Endothelial cell of umbilical vein (primary cell): ENCODE results near the gene GALNT13. TPM values are rescaled to one million over a fixed set of nuclear protein-coding genes. Genes with fewer than 3 reads are reported as not detected.

Source experiments
- BruUV-seq: library from RNA; stranded (reverse); fragments of 400-500 nt; replicated peaks from 2 replicates; lab custom pipeline; 2021; lab: Mats Ljungman, UMichigan
- CTCF ChIA-PET: fragments of 300-600, 350-600 bp; sonication (Branson Sonifier 250); formaldehyde crosslinking; loops from one replicate; lab custom pipeline; 2021; ENCODE audit warnings: antibody characterized with exemption, inconsistent platforms; lab: Charles Lee
- POLR2A ChIA-PET: fragments of 300-600, 350-600 bp; sonication (Branson Sonifier 250); formaldehyde crosslinking; loops from one replicate; lab custom pipeline; 2021; ENCODE audit warnings: antibody characterized with exemption, inconsistent platforms; lab: Charles Lee
- DNase-seq: peaks from one replicate; pipeline ENCODE4 v3.0.0-alpha.2; 2011; ENCODE audit warnings: low read depth, low spot score
- FAIRE-seq: peaks from 2 replicates; lab custom pipeline; 2011; peaks lifted over from hg19 to GRCh38; lab: Jason Lieb, UNC
- H2AFZ ChIP-seq: 2 replicates; pipeline ENCODE4 v1.6.0; 2012; ENCODE audit warnings: low read depth, low read length, control low read depth, inconsistent platforms
- H3K27ac ChIP-seq: 2 replicates; pipeline ENCODE4 v1.5.1; 2011; ENCODE audit warnings: low read depth, mild to moderate bottlenecking, control low read depth, low read length, moderate library complexity; ENCODE audit not compliant: insufficient read depth
- H3K27me3 ChIP-seq, 2 experiments: 2 replicates each; pipeline versions ENCODE4 v1.6.0 to v1.6.1; 2011; ENCODE audit warnings: low read length in 2 of 2, mixed read lengths in 1 of 2; ENCODE audit not compliant: control insufficient read depth in 2 of 2, insufficient read depth in 2 of 2
- H3K36me3 ChIP-seq, 2 experiments: 2 replicates in 1 of 2; 3 replicates in 1 of 2; pipeline ENCODE4 v1.5.1; 2011; ENCODE audit warnings: low read length in 2 of 2, mild to moderate bottlenecking in 1 of 2, moderate library complexity in 1 of 2; ENCODE audit not compliant: control insufficient read depth in 2 of 2, insufficient read depth in 2 of 2; ENCODE audit errors: extremely low read depth in 1 of 2
- H3K4me1 ChIP-seq: 3 replicates; pipeline ENCODE4 v1.5.1; 2011; ENCODE audit warnings: mild to moderate bottlenecking, low read length; ENCODE audit not compliant: control insufficient read depth, insufficient read depth; ENCODE audit errors: extremely low read depth
- H3K4me2 ChIP-seq: 2 replicates; pipeline ENCODE4 v1.6.1; 2011; ENCODE audit warnings: low read length, control low read depth, mixed read lengths; ENCODE audit not compliant: insufficient read depth
- H3K4me3 ChIP-seq, 3 experiments: fragments of 200-600 bp in 1 of 3; sonication (generic), shearing (Covaris generic) in 1 of 3; replicated peaks in 1 of 3; 2 replicates each; pipeline ENCODE4 v1.5.1; 2011 to 2016; ENCODE audit warnings: control low read depth in 3 of 3, low read length in 3 of 3, mild to moderate bottlenecking in 2 of 3, inconsistent platforms in 1 of 3, low read depth in 1 of 3, moderate library complexity in 1 of 3; ENCODE audit not compliant: insufficient read depth in 1 of 3
- H3K79me2 ChIP-seq: 2 replicates; pipeline ENCODE4 v1.6.0; 2012; ENCODE audit warnings: low read length, inconsistent platforms; ENCODE audit not compliant: control insufficient read depth, insufficient read depth
- H3K9ac ChIP-seq: replicated peaks from 2 replicates; pipeline ENCODE3; 2011; ENCODE audit warnings: low read length, control low read depth; ENCODE audit not compliant: insufficient read depth; ENCODE audit errors: extremely low read depth
- H3K9me1 ChIP-seq: replicated peaks from 3 replicates; pipeline ENCODE4 v1.6.0; 2011; ENCODE audit warnings: mild to moderate bottlenecking, low read length; ENCODE audit not compliant: control insufficient read depth, insufficient read depth; ENCODE audit errors: extremely low read depth
- H3K9me3 ChIP-seq: replicated peaks from 2 replicates; pipeline ENCODE4 v1.5.1; 2012; ENCODE audit warnings: low read length, inconsistent platforms; ENCODE audit not compliant: control insufficient read depth, insufficient read depth
- H4K20me1 ChIP-seq: replicated peaks from 2 replicates; pipeline ENCODE3; 2011; ENCODE audit warnings: mild to moderate bottlenecking, low read length; ENCODE audit not compliant: control insufficient read depth, insufficient read depth; ENCODE audit errors: extremely low read depth
- EZH2 ChIP-seq: IDR thresholded peaks from 2 replicates; pipeline ENCODE4 v1.6.1; 2012; ENCODE audit warnings: borderline replicate concordance, low read depth, mild to moderate bottlenecking, moderate library complexity, low read length, inconsistent platforms; ENCODE audit not compliant: severe bottlenecking
- FOS ChIP-seq: IDR thresholded peaks from 2 replicates; pipeline ENCODE4 v1.6.1; 2011; ENCODE audit warnings: mild to moderate bottlenecking, low read length, moderate library complexity, borderline replicate concordance; ENCODE audit not compliant: insufficient read depth
- GATA2 ChIP-seq: IDR thresholded peaks from 2 replicates; pipeline ENCODE4 v1.7.0; 2011; ENCODE audit warnings: low read depth, mild to moderate bottlenecking, moderate library complexity, mixed read lengths, low read length; ENCODE audit not compliant: insufficient read length, insufficient read depth
- JUN ChIP-seq: IDR thresholded peaks from 2 replicates; pipeline ENCODE4 v1.6.1; 2011; ENCODE audit warnings: borderline replicate concordance, low read depth; ENCODE audit not compliant: insufficient read length, insufficient read depth
- MYC ChIP-seq: IDR thresholded peaks from one replicate; pipeline ENCODE4 v1.6.1; 2011; ENCODE audit warnings: mild to moderate bottlenecking, low read depth, low read length
- POLR2A ChIP-seq: IDR thresholded peaks from 2 replicates; pipeline ENCODE4 v1.6.1; 2012; ENCODE audit warnings: low read depth, mild to moderate bottlenecking, control low read depth, low read length
- POLR2AphosphoS5 ChIP-seq: IDR thresholded peaks from 2 replicates; pipeline ENCODE4 v1.6.1; 2012; ENCODE audit warnings: low read depth, mild to moderate bottlenecking, control low read depth, low read length, moderate library complexity; ENCODE audit not compliant: insufficient read depth
- dilution Hi-C: fragments of 300-500 bp; cut with MboI; formaldehyde crosslinking; loops from one replicate; pipeline ENCODE4 v1.15.0; 2019; ENCODE audit warnings: low sequenced_read_pairs; ENCODE audit not compliant: extremely low pct_ligation_motif_present
- intact Hi-C: fragments of 100-400 bp; cut with micrococcal nuclease; formaldehyde crosslinking; loops from one replicate; pipeline ENCODE4 v1.10.0; 2022
- polyA plus RNA-seq, 4 experiments: library from polyadenylated mRNA; depleted of rRNA in 3 of 4; stranded (reverse) in 3 of 4; unstranded in 1 of 4; fragments of >200 nt; gene quantifications; 2 replicates each; pipeline versions ENCODE4 v1.2.1 to v1.2.3, GENCODE V29; 2011 to 2012; ENCODE audit warnings: missing spikeins in 1 of 4
- total RNA-seq: library from RNA; stranded (reverse); gene quantifications from 2 replicates; pipeline ENCODE4 v1.2.3, GENCODE V29; 2021
- TF ChIP-seq, protein P1 (sequence below), 2 donors: IDR thresholded peaks; 1 replicate in 1 of 2; 2 replicates in 1 of 2; pipeline ENCODE4 v1.5.1; 2011; ENCODE audit warnings: low read length in 2 of 2, mild to moderate bottlenecking in 2 of 2, moderate library complexity in 2 of 2, control low read depth in 1 of 2, inconsistent platforms in 1 of 2, low read depth in 1 of 2; ENCODE audit not compliant: insufficient read depth in 1 of 2; ENCODE audit errors: extremely low read depth in 1 of 2
- TF ChIP-seq, protein P2 (sequence below): IDR thresholded peaks from 2 replicates; pipeline ENCODE4 v1.6.1; 2011; ENCODE audit not compliant: insufficient read depth, insufficient read length

GALNT13 gene
- total and polyA plus RNA-seq, 2 donors (not counting 3 experiments of a cell fraction or from before 2014, with no cell fraction given) = 0.06 TPM; not detected in 1

DNA sequence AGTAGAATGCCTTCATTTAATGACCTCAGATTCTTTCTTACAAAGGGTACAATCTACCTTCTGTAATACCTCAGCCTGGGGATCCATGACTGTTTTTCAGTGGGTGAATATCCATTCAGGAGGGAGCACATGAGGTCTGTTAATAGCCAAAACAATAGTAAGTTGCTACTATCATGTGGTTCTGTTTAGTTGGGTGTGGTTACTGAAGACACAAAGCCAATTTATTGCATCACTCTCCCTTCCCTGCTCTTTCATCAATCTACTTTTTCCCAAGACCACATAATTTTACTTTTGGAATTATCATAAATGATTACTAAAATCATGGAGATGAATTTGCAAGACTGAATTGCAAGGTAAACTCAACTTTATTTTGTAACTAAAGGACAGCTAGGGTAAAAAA lies 254.2 kb downstream of the GALNT13 start:
- H3K9me1 ChIP-seq = no peaks in the 10 kb centered on the region

More for the DNA sequence above, 254.2 kb downstream of the GALNT13 start:
- TF ChIP-seq EZH2 (no peak), FOS (no peak), POLR2A (no peak), MYC (no peak), GATA2 (no peak), POLR2AphosphoS5 (no peak), JUN (no peak)
- TF ChIP-seq, protein P1, sequence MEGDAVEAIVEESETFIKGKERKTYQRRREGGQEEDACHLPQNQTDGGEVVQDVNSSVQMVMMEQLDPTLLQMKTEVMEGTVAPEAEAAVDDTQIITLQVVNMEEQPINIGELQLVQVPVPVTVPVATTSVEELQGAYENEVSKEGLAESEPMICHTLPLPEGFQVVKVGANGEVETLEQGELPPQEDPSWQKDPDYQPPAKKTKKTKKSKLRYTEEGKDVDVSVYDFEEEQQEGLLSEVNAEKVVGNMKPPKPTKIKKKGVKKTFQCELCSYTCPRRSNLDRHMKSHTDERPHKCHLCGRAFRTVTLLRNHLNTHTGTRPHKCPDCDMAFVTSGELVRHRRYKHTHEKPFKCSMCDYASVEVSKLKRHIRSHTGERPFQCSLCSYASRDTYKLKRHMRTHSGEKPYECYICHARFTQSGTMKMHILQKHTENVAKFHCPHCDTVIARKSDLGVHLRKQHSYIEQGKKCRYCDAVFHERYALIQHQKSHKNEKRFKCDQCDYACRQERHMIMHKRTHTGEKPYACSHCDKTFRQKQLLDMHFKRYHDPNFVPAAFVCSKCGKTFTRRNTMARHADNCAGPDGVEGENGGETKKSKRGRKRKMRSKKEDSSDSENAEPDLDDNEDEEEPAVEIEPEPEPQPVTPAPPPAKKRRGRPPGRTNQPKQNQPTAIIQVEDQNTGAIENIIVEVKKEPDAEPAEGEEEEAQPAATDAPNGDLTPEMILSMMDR (IDR thresholded peaks at IDR 0.05; ENCODE audit: extremely low read depth in 1 of 2, insufficient read depth in 1 of 2, low read depth in 1 of 2, low read length in 2 of 2) = no peak
- TF ChIP-seq, protein P2, sequence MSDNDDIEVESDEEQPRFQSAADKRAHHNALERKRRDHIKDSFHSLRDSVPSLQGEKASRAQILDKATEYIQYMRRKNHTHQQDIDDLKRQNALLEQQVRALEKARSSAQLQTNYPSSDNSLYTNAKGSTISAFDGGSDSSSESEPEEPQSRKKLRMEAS = no peak
- Histone ChIP-seq H3K36me3 (no peaks in the 10 kb centered on the region), H4K20me1 (no peaks in the 10 kb centered on the region), H2AFZ (no peak overlapping the region), H3K27me3 (no peaks in the 10 kb centered on the region), H3K27ac (no peak overlapping the region), H3K9ac (no peak overlapping the region), H3K79me2 (no peaks in the 10 kb centered on the region), H3K4me1 (peaks cover 6% of the 10 kb centered on the region), H3K4me2 (no peak overlapping the region), H3K4me3 (no peak overlapping the region), H3K9me3 (no peaks in the 10 kb centered on the region)
- ChIA-PET POLR2A (no interaction called here), CTCF (no interaction called here)
- DNase-seq (no peak), FAIRE-seq (no peak)
- intact Hi-C loops = no loop called here
- BruUV-seq = no TSS peak
- dilution Hi-C loops = no loop called here
